HCT116 (cell line): Measurements from ENCODE around the gene RAI1. TPM values are rescaled to one million over a fixed set of nuclear protein-coding genes. Genes with fewer than 3 reads are reported as not detected.

ENCODE experiments used
- ATAC-seq: fragments of 200-7000 bp; cut with Tn5 transposase; 2 replicates; pipeline ENCODE4 v1.9.1; 2020; ENCODE audit warnings: mild to moderate bottlenecking, moderate library complexity
- BruUV-seq: library from RNA; stranded (reverse); fragments of 400-500 nt; replicated peaks from 2 replicates; lab custom pipeline; 2021; lab: Mats Ljungman, UMichigan
- CTCF ChIA-PET: fragments of 300-600 bp; sonication (Branson Sonifier 250); formaldehyde crosslinking; loops from one replicate; lab custom pipeline; 2021; ENCODE audit warnings: antibody characterized with exemption; lab: Charles Lee
- POLR2A ChIA-PET: fragments of 300-600, 350-600 bp; sonication (Branson Sonifier 250); formaldehyde crosslinking; loops from one replicate; lab custom pipeline; 2021; ENCODE audit warnings: antibody characterized with exemption; lab: Charles Lee
- RAD21 ChIA-PET, 2 experiments: fragments of 300-600 bp; sonication (Branson Sonifier 250); formaldehyde crosslinking; loops; one replicate each; lab custom pipeline; 2023; ENCODE audit warnings: low total read pairs in 2 of 2; ENCODE audit not compliant: uncharacterized antibody in 2 of 2, unreplicated experiment in 2 of 2, low non-redundant PET in 1 of 2; lab: Charles Lee
- DNase-seq: peaks from one replicate; pipeline ENCODE4 v3.0.0-alpha.2; 2010; ENCODE audit warnings: low read depth, low spot score
- H2AFZ ChIP-seq: fragments of 200-600 bp; shearing (Covaris generic), sonication (generic); 2 replicates; pipeline ENCODE4 v1.6.1; 2017; ENCODE audit warnings: low read depth, mixed run types, mixed read lengths, antibody characterized with exemption, low read length; ENCODE audit not compliant: poor library complexity, severe bottlenecking
- H3K27ac ChIP-seq: 2 replicates; pipeline ENCODE4 v1.5.1; 2012; ENCODE audit warnings: low read depth, low read length
- H3K27me3 ChIP-seq: fragments of 200-600 bp; sonication (generic); 2 replicates; pipeline ENCODE4 v1.6.1; 2016; ENCODE audit warnings: mixed run types, low read length, mixed read lengths; ENCODE audit not compliant: insufficient read depth
- H3K36me3 ChIP-seq, 2 experiments: fragments of 200-500 bp in 1 of 2; fragments of 200-600 bp in 1 of 2; sonication (Bioruptor generic) in 1 of 2; sonication (generic) in 1 of 2; 2 replicates each; pipeline versions ENCODE4 v1.5.1 to v1.6.1; 2014 to 2016; ENCODE audit warnings: low read length in 2 of 2, inconsistent platforms in 1 of 2, mixed read lengths in 1 of 2, mixed run types in 1 of 2; ENCODE audit not compliant: insufficient read depth in 2 of 2, control insufficient read depth in 1 of 2
- H3K4me1 ChIP-seq, 2 experiments: fragments of 200-600 bp in 1 of 2; sonication (generic) in 1 of 2; 2 replicates each; pipeline versions ENCODE4 v1.5.1 to v1.6.1; 2012 to 2017; ENCODE audit warnings: low read length in 2 of 2, inconsistent platforms in 1 of 2, mild to moderate bottlenecking in 1 of 2, mixed read lengths in 1 of 2, mixed run types in 1 of 2, moderate library complexity in 1 of 2; ENCODE audit not compliant: insufficient read depth in 2 of 2, control insufficient read depth in 1 of 2
- H3K4me2 ChIP-seq: fragments of 200-600 bp; sonication (generic); 2 replicates; pipeline ENCODE4 v1.6.1; 2017; ENCODE audit warnings: mixed run types, low read length, mixed read lengths
- H3K4me3 ChIP-seq, 2 experiments: fragments of 200-600 bp in 1 of 2; sonication (generic) in 1 of 2; replicated peaks in 1 of 2; 2 replicates each; pipeline ENCODE4 v1.5.1; 2011 to 2016; ENCODE audit warnings: low read length in 2 of 2, control low read depth in 1 of 2, low read depth in 1 of 2, mild to moderate bottlenecking in 1 of 2, mixed read lengths in 1 of 2, mixed run types in 1 of 2
- H3K79me2 ChIP-seq: fragments of 200-600 bp; sonication (generic); 2 replicates; pipeline ENCODE4 v1.6.1; 2017; ENCODE audit warnings: mild to moderate bottlenecking, mixed run types, low read length, moderate library complexity, mixed read lengths; ENCODE audit not compliant: insufficient read depth
- H3K9ac ChIP-seq: fragments of 200-600 bp; sonication (generic); 2 replicates; pipeline ENCODE4 v1.6.1; 2016; ENCODE audit warnings: low read length, mixed read lengths
- H3K9me2 ChIP-seq: fragments of 200-600 bp; sonication (generic), shearing (Covaris generic); 2 replicates; pipeline ENCODE4 v1.6.1; 2017; ENCODE audit warnings: mixed run types, mild to moderate bottlenecking, moderate library complexity; ENCODE audit not compliant: insufficient read depth
- H3K9me3 ChIP-seq, 2 experiments: fragments of 200-500 bp in 1 of 2; fragments of 200-600 bp in 1 of 2; sonication (Bioruptor generic) in 1 of 2; sonication (generic) in 1 of 2; 2 replicates each; pipeline ENCODE4 v1.6.1; 2014 to 2017; ENCODE audit warnings: low read length in 2 of 2, mixed read lengths in 2 of 2, inconsistent platforms in 1 of 2, low read depth in 1 of 2, mild to moderate bottlenecking in 1 of 2, mixed run types in 1 of 2, moderate library complexity in 1 of 2; ENCODE audit not compliant: control insufficient read depth in 1 of 2, insufficient read depth in 1 of 2
- H4K20me1 ChIP-seq: fragments of 200-600 bp; sonication (generic), shearing (Covaris generic); 2 replicates; pipeline ENCODE4 v1.6.1; 2017; ENCODE audit warnings: mixed run types, mild to moderate bottlenecking, moderate library complexity; ENCODE audit not compliant: insufficient read depth
- CBX3 ChIP-seq: IDR thresholded peaks from 2 replicates; pipeline ENCODE4 v1.6.1; 2012; ENCODE audit warnings: low read depth
- EGR1 ChIP-seq: IDR thresholded peaks from 2 replicates; pipeline ENCODE4 v1.6.1; 2012; ENCODE audit warnings: low read depth
- ELF1 ChIP-seq: IDR thresholded peaks from 2 replicates; pipeline ENCODE4 v1.6.1; 2012; ENCODE audit warnings: low read depth, borderline replicate concordance
- EZH2 ChIP-seq: fragments of 200-600 bp; sonication (generic); IDR thresholded peaks from 2 replicates; pipeline ENCODE4 v1.6.1; 2017; ENCODE audit warnings: antibody characterized with exemption, mixed run types
- EZH2phosphoT487 ChIP-seq: fragments of 200-600 bp; IDR thresholded peaks from 2 replicates; pipeline ENCODE4 v1.6.1; 2018; ENCODE audit warnings: antibody characterized with exemption, borderline replicate concordance
- POLR2A ChIP-seq: IDR thresholded peaks from 2 replicates; pipeline ENCODE4 v1.7.0; 2011; ENCODE audit warnings: borderline replicate concordance; ENCODE audit not compliant: insufficient read depth, insufficient read length; ENCODE audit errors: extremely low read depth
- RAD21 ChIP-seq: IDR thresholded peaks from 2 replicates; pipeline ENCODE4 v1.6.1; 2012; ENCODE audit warnings: low read depth, mild to moderate bottlenecking
- REST ChIP-seq: IDR thresholded peaks from 2 replicates; pipeline ENCODE4 v1.6.1; 2012; ENCODE audit warnings: low read depth
- SIN3A ChIP-seq: IDR thresholded peaks from 2 replicates; pipeline ENCODE4 v1.6.1; 2012; ENCODE audit warnings: low read depth
- SP1 ChIP-seq: IDR thresholded peaks from 2 replicates; pipeline ENCODE4 v1.6.1; 2012; ENCODE audit warnings: low read depth
- SRF ChIP-seq: IDR thresholded peaks from 2 replicates; pipeline ENCODE4 v1.6.1; 2012; ENCODE audit warnings: low read depth
- TCF7L2 ChIP-seq: IDR thresholded peaks from 2 replicates; pipeline ENCODE4 v1.7.0; 2011; ENCODE audit warnings: borderline replicate concordance, inconsistent platforms; ENCODE audit not compliant: insufficient read depth, insufficient read length; ENCODE audit errors: extremely low read depth
- ZBTB33 ChIP-seq: IDR thresholded peaks from 2 replicates; pipeline ENCODE4 v1.6.1; 2011; ENCODE audit warnings: mild to moderate bottlenecking, low read length, moderate library complexity; ENCODE audit not compliant: insufficient replicate concordance; ENCODE audit errors: extremely low read depth
- ZFX ChIP-seq: fragments of 450-650 bp; IDR thresholded peaks from 2 replicates; pipeline ENCODE4 v1.6.1; 2017
- ZNF274 ChIP-seq: fragments of 200-500 bp; sonication (Bioruptor generic); IDR thresholded peaks from 2 replicates; pipeline ENCODE4 v1.6.1; 2014; ENCODE audit warnings: mild to moderate bottlenecking, low read depth, low read length, inconsistent platforms
- intact Hi-C: fragments of 100-400 bp; cut with micrococcal nuclease; formaldehyde crosslinking; loops from 2 replicates; pipeline ENCODE4 v1.10.0; 2022
- total RNA-seq: library from RNA; stranded (reverse); gene quantifications from one replicate; pipeline ENCODE4 v1.2.1, GENCODE V29; 2021; ENCODE audit not compliant: unreplicated experiment

The RAI1 gene
- total RNA-seq, 1 experiment from 2014 or later, result 38.5 TPM

- H3K4me1 ChIP-seq, result no peaks in the 10 kb centered on the region
- TF ChIP-seq ZNF274, result no peak
- no peak overlapping the region for H3K9ac ChIP-seq
- BruUV-seq, result TSS peak; percentile 9
- POLR2A ChIA-PET, result no interaction called here
- RAD21 ChIA-PET, result no interaction called here
- H3K79me2 ChIP-seq, result peaks cover 10% of the 10 kb centered on the region; the same call in 1 of the 2 replicates
- H3K4me3 ChIP-seq, result no peak overlapping the region
- no peaks in the 10 kb centered on the region for H3K9me2 ChIP-seq
- H4K20me1 ChIP-seq, result no peaks in the 10 kb centered on the region
- peaks cover 0 to 3% of the 10 kb centered on the region in 2 experiments; a peak in 2 of 4 replicates for H3K36me3 ChIP-seq
- CTCF ChIA-PET, result no interaction called here
- H2AFZ ChIP-seq, result no peak overlapping the region
- no peak for ATAC-seq
- no peak overlapping the region for H3K4me2 ChIP-seq
- no peak for DNase-seq
- no peaks in the 10 kb centered on the region for H3K9me3 ChIP-seq
- no peak overlapping the region for H3K27ac ChIP-seq
- no peaks in the 10 kb centered on the region for H3K27me3 ChIP-seq
- intact Hi-C loops, result no loop called here
Measured at GRCh38 chr17:17795296-17795695, 114.0 kb downstream of the RAI1 start.

GRCh38 chr17:17795946-17796786 lies 114.9 kb downstream of the RAI1 start:
- BruUV-seq, result no TSS peak
- Histone ChIP-seq H3K36me3 (peaks cover 0 to 3% of the 10 kb centered on the region in 2 experiments; a peak in 2 of 4 replicates), H4K20me1 (no peaks in the 10 kb centered on the region), H3K9ac (no peak overlapping the region), H3K4me3 (no peak overlapping the region), H3K9me3 (no peaks in the 10 kb centered on the region), H3K27me3 (no peaks in the 10 kb centered on the region), H3K27ac (no peak overlapping the region), H3K9me2 (no peaks in the 10 kb centered on the region), H3K4me2 (no peak overlapping the region), H2AFZ (no peak overlapping the region), H3K4me1 (no peaks in the 10 kb centered on the region), H3K79me2 (peaks cover 6% of the 10 kb centered on the region; the same call in 1 of the 2 replicates)
- ChIA-PET CTCF (no interaction called here), POLR2A (no interaction called here), RAD21 (no interaction called here)
- intact Hi-C loops, result no loop called here
- DNase-seq (no peak), ATAC-seq (no peak)
- TF ChIP-seq EZH2 (no peak), TCF7L2 (no peak), RAD21 (no peak), REST (no peak), EZH2phosphoT487 (no peak), ZFX (no peak), ZNF274 (no peak), POLR2A (no peak), SIN3A (no peak), SRF (no peak), SP1 (no peak), ZBTB33 (no peak), CBX3 (no peak), EGR1 (no peak), ELF1 (no peak)
